Erythroblast (primary cell): ENCODE measurements around the gene LRP3.

ENCODE experiments used
- GATA1 ChIP-seq: IDR thresholded peaks from 2 replicates; pipeline ENCODE4 v1.6.1; 2011; ENCODE audit warnings: low read depth, mild to moderate bottlenecking, control low read depth, low read length, moderate library complexity
- POLR2A ChIP-seq: IDR thresholded peaks from 2 replicates; pipeline ENCODE4 v1.6.1; 2011; ENCODE audit warnings: mild to moderate bottlenecking, low read length

DNA sequence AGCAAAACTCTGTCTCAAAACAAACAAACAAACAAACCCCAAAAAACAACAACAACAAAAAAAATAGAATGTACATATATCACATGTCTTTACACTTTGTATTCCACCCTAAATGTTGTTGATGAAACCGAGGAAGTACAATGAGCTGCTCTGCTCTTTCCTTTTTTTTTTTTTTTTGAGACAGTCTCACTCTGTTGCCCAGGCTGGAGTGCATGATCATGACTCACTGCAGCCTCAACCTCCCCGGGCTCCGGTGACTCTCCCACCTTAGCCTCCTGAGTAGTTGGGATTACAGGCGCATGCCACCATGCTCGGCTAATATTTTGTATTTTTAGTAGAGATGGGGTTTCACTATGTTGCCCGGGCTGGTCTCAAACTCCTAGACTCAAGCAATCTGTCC is 30.6 kb upstream of the LRP3 start:
- TF ChIP-seq POLR2A (no peak), GATA1 (no peak)
